Measurements from ENCODE around the gene KRT16.

KRT16 gene

DNA sequence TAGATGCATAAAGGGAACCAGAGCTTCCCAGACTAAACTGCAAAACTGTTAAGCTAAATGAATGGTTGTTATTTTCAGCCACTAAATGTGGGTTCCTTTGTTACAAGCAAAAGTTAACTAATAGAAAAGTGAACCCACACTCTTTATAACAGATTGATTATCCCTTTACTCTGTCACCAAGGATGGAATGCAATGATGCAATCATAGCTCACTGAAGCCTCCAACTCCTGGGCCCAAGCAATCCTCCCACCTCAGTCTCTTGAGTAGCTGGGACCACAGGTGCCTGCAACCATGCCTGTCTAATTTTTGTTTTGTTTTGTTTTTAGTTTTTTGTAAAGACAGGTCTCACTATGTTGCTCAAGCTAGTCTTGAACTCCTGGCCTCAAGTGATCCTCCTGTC lies 47.2 kb downstream of the KRT16 start:
- Histone ChIP-seq H3K79me2 (ENCODE audit: control insufficient read depth, low read length) (no peaks in the 10 kb centered on the region), H3K9me3 (ENCODE audit: control insufficient read depth, insufficient read depth, low read length) (no peaks in the 10 kb centered on the region), H3K36me3 (ENCODE audit: control insufficient read depth, low read length) (no peaks in the 10 kb centered on the region), H3F3A (ENCODE audit: control insufficient read depth, insufficient read depth) (no peaks in the 10 kb centered on the region), H3K4me2 (ENCODE audit: low read length) (no peak overlapping the region), H3K27ac (ENCODE audit: low read depth, low read length) (no peak overlapping the region), H3K4me3 (ENCODE audit: low read length) (no peak overlapping the region), H3K27me3 (ENCODE audit: control insufficient read depth, low read length) (peaks cover 16% of the 10 kb centered on the region; the same call in 1 of the 2 replicates), H3K9me2 (replicated peaks; ENCODE audit: control insufficient read depth, low read length) (no peaks in the 10 kb centered on the region), H4K20me1 (ENCODE audit: control insufficient read depth, insufficient read depth, low read depth, low read length) (no peaks in the 10 kb centered on the region), H3K4me1 (ENCODE audit: control insufficient read depth, low read length) (peaks cover 5% of the 10 kb centered on the region; the same call in 1 of the 2 replicates)
- TF ChIP-seq EZH2phosphoT487 (IDR thresholded peaks at IDR 0.05; ENCODE audit: borderline replicate concordance, low read length) = no peak
- TF ChIP-seq, protein P1, sequence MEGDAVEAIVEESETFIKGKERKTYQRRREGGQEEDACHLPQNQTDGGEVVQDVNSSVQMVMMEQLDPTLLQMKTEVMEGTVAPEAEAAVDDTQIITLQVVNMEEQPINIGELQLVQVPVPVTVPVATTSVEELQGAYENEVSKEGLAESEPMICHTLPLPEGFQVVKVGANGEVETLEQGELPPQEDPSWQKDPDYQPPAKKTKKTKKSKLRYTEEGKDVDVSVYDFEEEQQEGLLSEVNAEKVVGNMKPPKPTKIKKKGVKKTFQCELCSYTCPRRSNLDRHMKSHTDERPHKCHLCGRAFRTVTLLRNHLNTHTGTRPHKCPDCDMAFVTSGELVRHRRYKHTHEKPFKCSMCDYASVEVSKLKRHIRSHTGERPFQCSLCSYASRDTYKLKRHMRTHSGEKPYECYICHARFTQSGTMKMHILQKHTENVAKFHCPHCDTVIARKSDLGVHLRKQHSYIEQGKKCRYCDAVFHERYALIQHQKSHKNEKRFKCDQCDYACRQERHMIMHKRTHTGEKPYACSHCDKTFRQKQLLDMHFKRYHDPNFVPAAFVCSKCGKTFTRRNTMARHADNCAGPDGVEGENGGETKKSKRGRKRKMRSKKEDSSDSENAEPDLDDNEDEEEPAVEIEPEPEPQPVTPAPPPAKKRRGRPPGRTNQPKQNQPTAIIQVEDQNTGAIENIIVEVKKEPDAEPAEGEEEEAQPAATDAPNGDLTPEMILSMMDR (IDR thresholded peaks at IDR 0.05; ENCODE audit: low read depth, low read length, poor library complexity, severe bottlenecking) = no peak

DNA sequence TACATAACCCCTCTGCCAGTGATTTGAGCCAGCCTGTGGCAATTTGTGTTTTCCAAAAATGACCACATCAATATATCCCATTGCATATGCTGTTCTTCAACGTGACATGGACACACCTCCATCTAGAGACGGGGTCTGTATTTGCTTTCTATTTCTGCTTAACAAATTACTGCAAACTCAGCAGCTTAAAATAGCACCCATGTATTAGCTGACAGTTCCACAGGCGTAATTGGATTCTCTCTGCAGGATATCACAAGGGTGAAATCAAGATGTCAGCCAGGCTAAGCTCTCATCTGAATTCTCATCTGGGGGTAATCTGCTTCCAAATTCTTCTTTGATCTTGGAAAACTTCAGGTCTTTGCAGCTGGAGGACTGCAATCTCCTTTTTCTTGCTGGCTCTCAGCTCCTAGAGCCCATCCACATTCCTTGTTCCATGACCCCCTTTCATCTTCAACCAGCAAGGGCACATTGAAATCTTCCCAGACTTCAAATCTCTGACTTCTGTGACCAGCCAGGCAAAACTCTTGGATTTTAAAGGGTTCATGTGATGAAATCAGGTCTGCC lies 48.9 kb downstream of the KRT16 start:
- Histone ChIP-seq H3K36me3 (ENCODE audit: control insufficient read depth, low read length) (no peaks in the 10 kb centered on the region), H3K9me2 (replicated peaks; ENCODE audit: control insufficient read depth, low read length) (no peaks in the 10 kb centered on the region), H3K79me2 (ENCODE audit: control insufficient read depth, low read length) (no peaks in the 10 kb centered on the region), H3K4me3 (ENCODE audit: low read length) (no peak overlapping the region), H3K4me2 (ENCODE audit: low read length) (no peak overlapping the region), H3K9me3 (ENCODE audit: control insufficient read depth, insufficient read depth, low read length) (no peaks in the 10 kb centered on the region), H3K4me1 (ENCODE audit: control insufficient read depth, low read length) (peaks cover 5% of the 10 kb centered on the region; the same call in 1 of the 2 replicates), H3K27me3 (ENCODE audit: control insufficient read depth, low read length) (peaks cover 22% of the 10 kb centered on the region; the same call in 1 of the 2 replicates), H3K27ac (ENCODE audit: low read depth, low read length) (no peak overlapping the region), H4K20me1 (ENCODE audit: control insufficient read depth, insufficient read depth, low read depth, low read length) (no peaks in the 10 kb centered on the region), H3F3A (ENCODE audit: control insufficient read depth, insufficient read depth) (no peaks in the 10 kb centered on the region)
- TF ChIP-seq, protein P1 (IDR thresholded peaks at IDR 0.05; ENCODE audit: low read depth, low read length, poor library complexity, severe bottlenecking) = no peak
- TF ChIP-seq EZH2phosphoT487 (IDR thresholded peaks at IDR 0.05; ENCODE audit: borderline replicate concordance, low read length) = no peak

DNA sequence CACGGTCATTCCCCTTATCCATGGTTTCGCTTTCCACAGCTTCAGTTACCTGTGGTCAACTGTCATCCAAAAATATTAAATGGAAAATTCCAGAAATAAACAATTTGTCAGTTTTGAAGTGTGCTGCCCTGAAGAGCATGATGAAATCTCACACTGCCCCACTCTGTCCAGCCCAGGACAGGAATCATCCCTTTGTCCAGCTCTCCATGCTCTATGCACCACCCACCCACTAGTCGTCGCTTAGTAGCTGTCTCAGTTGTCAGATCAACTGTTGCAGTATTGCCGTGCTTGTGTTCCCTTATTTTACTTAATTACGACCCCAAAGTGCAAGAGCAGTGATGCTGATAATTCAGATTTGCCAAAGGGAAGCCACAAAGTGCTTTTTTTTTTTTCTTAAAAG lies 51.0 kb downstream of the KRT16 start:
- H3K9me3 ChIP-seq (ENCODE audit: control insufficient read depth, insufficient read depth, low read length) = no peaks in the 10 kb centered on the region
- no peaks in the 10 kb centered on the region for H3K79me2 ChIP-seq (ENCODE audit: control insufficient read depth, low read length)
- no peaks in the 10 kb centered on the region for H3F3A ChIP-seq (ENCODE audit: control insufficient read depth, insufficient read depth)
- TF ChIP-seq EZH2phosphoT487 (IDR thresholded peaks at IDR 0.05; ENCODE audit: borderline replicate concordance, low read length) = no peak
- no peaks in the 10 kb centered on the region for H3K4me1 ChIP-seq (ENCODE audit: control insufficient read depth, low read length)
- peaks cover 22% of the 10 kb centered on the region; the same call in 1 of the 2 replicates for H3K27me3 ChIP-seq (ENCODE audit: control insufficient read depth, low read length)
- H4K20me1 ChIP-seq (ENCODE audit: control insufficient read depth, insufficient read depth, low read depth, low read length) = no peaks in the 10 kb centered on the region
- no peak overlapping the region for H3K27ac ChIP-seq (ENCODE audit: low read depth, low read length)
- no peak overlapping the region for H3K4me2 ChIP-seq (ENCODE audit: low read length)
- H3K4me3 ChIP-seq (ENCODE audit: low read length) = no peak overlapping the region
- H3K36me3 ChIP-seq (ENCODE audit: control insufficient read depth, low read length) = no peaks in the 10 kb centered on the region
- no peaks in the 10 kb centered on the region for H3K9me2 ChIP-seq (replicated peaks; ENCODE audit: control insufficient read depth, low read length)

Data from DOHH2 (cell line).